GM19238 (cell line): ENCODE measurements around the gene PREX1.

Experiments
- DNase-seq: peaks from one replicate; pipeline ENCODE4 v3.0.0; 2011; ENCODE audit warnings: low spot score; ENCODE audit not compliant: insufficient read length

The PREX1 gene

DNA sequence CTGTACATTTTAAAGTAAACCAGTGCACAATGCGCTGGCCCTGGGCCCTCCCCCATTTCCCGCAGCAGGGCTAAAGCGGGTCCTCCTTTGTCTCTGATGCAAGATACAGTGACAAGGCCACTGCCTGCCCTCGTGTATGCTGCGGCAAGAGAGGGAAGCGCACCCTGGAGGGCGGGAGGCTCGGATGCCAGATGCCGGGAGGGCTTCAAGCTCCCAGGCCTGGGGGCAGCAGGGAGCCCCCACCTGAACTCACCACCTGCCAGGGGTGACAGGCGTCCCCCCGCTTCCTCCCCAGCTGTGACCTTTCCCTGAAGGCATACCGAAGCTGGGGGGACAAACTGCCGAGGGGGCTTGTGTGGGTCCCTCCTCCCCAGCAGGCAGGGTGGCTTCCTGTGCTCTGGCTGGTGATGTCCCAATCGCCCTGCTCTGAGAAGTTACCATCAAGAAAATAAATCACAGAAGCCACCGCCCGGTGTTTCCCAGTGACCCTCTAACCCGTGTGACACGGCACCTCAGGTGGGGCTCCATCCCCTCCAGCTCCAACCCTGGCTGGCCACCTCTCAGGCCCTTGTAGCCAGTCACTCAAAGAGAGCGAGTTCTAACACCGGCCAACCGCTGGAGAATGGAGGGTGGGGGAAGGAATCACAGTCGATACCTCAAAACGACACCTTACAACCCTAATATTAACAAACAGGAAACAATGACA is 203.3 kb downstream of the PREX1 start:
- no peak for DNase-seq

DNA sequence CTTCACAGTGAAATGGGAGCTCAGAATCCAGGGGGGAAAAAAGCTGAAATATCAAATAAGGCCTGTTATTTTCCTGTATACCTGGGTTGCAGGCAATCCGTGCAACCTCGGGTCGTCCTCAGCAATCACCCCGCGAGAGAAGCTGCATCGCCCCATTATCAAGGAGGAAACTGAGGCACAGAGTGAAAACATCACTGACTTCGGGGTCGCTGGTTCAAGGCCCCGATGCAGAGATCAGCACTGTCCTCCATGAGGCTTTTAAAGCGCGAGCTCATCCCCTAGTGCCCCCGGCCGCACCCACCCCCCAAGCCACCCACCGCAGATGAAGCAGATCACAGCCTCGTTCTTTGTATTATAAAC is 203.9 kb downstream of the PREX1 start:
- no peak for DNase-seq

DNA sequence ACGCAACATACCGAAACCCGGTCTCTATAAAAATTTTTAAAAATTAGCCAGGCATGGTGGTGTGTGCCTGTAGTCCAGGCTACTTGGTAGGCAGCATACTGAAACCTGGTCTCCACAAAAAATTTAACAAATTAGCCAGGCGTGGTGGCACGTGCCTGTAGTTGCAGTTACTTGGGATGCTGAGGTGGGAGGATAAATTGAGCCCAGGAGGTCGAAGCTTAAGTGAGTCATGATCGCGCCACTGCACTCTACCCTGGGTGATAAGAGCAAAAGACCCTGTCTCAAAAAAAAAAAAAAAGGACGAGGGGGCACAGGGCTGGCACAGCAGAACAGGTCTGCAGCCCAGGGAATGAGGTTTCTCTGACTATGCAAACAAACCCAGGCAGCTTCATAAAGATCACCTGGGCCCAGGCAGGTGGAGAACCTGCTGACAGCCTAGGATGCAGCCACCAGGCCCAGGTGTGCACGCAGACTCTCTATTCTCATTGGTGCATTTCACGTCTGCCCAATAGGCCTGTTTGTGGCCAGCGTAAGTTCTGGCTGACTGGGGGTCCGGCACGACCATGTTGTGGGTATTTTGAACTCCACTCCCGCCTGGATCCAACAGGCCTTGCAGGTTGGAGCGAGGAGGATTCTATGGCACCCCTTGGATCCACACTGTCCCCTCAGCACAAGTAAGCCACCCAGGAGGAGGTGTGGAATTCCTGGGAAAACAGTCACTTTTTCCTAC is 204.5 kb downstream of the PREX1 start:
- DNase-seq = no peak

DNA sequence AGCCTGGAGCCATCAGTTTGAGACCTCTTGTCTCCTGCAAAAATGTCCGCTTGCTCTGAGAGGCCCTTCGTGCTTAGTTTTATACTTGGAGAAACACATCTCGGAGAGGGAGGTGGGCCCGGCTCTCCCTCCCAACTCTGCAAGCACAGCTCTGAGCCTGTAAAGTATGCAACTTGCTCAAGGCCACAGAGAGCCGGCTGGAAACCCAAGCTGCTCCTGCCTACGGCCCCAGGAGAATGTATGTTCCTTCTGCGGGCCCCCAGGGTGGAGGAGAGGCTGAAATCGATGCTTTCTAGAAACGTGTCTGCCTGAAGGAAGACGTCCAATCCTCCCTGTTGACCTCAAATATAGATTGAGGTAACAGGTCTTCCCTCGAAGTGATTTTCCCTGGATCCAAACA is 205.4 kb downstream of the PREX1 start:
- no peak for DNase-seq

DNA sequence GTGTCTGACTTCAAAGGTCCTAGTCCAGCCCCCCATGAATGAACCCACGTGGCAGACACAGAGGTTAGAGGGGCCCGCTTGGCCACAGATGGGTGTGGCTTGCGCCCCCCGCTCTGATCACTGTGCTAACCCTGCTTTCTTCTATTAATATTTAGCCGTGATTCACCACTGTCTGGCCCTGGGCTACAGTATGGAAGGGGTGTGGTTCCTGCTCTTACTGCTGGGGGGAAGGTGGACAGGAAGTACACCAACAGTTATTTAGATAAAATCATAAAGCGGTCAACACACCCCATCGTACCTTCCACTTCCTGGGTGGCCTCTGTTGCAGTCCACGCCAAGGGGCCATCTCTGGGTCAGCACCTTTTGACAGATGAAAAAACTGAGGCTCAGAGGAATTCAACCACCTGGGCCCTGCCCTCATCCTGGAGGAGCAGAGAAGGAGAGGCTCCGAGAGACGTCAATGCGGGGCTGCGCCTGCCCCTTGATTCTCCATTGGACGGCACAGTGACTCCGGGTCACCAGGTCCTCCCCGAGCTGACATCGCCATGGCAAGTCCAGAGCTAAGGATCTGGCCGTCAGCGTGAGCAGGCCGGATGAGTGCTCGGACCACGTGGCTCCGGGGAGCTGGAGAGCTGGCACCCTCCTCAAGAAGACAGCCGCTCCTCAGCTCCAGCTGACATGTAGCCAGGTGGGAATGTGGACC is 206.3 kb downstream of the PREX1 start:
- DNase-seq = no peak

DNA sequence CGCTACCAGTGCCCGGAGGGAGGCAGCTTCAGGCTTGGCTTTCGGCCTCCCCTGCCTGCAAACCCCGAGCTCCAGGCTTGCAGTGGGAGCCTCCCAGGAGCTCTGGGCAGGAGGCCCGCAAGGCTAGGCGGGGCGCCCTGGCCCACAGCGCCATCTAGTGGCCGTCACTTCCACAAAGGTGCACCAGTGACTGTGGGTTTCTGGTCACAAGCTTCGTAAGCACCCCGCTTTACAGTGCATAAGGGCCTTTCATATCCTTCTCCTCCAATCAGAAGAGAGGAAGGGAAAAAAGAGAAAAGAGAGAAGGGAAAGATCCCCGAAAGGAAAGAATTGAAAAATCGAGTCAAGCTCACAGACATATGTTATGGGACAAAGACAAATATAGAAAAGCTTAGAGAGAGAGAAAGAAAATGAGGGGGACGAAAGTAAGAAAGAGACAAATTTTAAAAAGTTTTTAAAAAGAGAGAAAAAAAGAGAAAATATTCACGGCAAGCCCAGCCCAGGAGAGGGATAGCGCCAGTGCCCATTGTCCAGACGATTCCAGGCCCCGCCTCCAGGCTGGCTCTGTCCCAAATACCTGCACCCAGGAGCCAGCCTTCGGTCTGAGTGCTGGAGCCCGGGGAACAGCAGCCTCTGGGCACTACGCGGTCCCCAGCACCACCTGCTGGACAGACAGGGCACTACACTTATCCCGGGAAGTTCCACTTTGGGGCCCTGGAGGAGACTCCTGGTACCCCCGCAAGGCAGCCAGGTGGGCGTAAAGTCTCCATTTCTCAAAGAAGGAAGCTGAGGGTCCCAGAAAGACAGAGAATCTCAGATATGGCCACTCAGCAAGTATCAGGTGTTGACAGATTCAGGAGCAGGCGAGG is 207.1 kb downstream of the PREX1 start:
- DNase-seq = peak; percentile 80

DNA sequence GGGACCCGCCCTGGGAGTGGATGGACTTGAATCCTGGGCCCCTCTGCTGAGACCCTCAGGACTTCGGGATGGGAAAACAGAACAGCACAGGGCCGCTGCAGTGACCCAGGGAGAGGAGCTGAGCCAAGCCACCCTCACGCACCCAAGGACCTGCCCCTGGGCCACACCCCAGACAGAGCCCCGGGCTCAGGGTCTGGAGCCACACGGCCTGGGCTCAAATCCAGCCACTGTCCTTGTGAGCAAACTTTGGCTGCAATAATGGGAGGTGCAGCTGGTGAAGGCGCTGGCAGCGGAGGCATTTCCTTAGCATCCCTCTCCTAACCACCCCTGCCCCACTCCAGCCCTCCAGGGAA is 207.7 kb downstream of the PREX1 start:
- no peak for DNase-seq

DNA sequence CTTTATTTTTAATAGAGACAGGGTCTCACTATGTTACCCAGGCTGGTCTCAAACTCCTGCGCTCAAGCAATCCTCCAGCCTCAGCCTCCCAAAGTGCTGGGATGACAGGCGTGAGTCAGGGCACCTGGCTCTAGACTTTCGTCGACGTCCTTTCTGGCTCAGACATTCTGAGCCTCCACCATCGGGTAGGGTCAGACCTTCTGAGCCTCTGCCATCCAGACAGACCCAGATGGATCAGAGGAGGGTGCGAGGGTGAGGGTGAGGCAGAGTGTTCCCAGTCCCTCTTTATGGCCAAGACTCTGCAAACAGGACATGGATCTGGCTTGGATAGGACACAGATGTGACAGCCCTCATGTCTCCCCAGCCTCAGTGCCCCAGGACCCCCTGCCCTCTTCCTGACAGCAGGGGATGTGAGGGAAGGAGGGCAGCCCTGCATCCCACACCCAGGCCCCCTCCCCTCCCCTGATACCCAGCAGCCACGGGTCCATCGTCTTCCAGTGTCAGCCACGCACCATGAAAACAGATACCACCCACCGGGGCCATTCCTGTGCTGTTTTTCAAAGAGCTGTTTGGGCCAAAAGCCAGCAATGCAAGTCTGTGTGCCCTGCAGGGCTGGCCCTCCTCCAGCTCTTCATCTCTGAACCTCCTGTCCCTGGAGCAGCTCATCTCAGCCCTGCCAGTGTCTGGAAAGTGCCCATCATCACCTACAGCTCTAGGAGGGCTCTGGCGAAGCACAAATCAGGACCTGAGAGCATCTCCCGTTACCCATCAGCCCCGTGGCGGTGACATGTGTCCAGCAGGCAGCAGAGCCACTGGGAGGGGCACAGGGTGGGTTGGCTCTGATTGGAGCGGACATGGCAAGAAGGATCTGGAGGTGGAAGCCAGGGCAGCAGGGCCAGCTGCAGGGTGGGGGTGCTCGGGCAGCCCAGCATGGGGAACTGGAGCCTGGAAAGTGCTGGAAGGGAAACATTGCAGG is 208.4 kb downstream of the PREX1 start:
- no peak for DNase-seq

DNA sequence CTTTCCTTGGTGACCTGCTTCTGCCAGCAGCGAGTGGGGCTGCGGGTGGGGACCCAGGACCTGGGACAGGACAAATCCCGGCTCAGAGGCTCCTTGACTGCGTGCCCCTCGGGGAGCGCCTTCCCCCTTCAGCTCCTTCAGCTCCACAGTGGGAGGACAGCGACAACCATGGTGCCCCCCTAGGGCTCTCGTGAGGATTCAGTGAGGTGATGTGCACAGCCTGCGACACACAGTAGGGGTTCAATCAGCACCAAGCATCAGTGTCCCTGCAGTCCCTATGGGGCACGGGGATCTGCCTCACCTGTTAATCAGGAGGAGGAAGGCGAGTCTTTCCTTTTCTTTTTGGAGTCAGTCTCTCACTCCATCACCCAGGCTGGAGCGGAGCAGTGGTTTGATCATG is 209.2 kb downstream of the PREX1 start:
- no peak for DNase-seq

DNA sequence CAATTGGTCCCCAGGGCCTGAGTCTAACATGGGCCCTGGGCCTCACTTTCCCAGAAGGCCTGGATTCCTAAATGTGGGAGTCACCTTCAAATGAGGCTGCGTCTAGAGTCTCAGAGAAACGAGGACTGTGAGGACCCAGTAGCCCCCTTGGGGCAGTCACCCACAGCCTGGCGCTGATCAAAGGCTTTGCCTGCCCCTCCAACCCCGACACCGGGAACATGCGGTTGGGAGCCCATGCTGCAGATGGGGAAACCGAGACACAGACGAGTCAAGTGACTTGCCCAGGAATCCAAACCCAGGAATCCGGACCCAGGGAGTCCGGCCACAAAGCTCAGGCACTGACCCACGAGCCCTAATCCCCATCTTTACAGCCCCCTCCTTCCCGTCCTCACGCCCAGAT is 209.7 kb downstream of the PREX1 start:
- DNase-seq = no peak

DNA sequence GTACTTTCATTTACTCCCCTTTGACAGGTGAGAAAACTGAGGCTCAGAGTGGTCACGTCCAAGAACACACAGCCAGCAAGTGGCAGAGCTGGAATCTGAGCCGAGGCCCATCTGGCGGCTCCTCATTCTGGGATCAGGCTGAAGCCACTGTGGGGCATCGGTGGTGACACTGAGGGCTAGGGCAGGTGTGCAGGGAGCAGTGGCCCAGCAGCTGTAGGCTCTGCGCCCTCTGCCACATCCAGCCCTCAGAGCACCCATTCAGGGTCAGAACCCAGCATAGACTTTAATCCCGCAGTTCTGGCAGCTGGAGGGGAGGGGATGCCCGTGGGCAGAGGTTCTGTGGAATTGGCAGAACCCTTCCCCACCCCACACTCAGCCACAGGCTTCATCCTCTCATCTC is 210.3 kb downstream of the PREX1 start:
- DNase-seq = no peak

DNA sequence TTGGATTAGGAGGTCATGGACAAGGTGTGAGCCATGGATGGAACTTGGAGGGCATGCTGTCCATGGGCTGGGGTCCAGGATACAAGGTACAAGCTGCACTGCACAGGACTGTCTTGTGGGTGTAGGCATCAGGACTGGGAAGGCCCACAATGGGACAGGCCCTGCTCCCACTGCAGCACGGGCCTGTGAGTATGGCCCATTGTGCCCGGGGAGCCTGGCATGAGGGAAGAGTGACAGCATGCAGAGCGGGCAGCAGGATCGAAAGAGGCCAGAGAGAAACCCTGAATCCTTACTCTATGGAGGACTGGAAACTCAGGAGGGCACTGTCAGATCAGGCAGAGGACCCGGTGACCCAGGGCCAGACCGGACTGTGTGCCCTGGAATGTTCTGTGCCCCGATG is 211.3 kb downstream of the PREX1 start:
- no peak for DNase-seq

DNA sequence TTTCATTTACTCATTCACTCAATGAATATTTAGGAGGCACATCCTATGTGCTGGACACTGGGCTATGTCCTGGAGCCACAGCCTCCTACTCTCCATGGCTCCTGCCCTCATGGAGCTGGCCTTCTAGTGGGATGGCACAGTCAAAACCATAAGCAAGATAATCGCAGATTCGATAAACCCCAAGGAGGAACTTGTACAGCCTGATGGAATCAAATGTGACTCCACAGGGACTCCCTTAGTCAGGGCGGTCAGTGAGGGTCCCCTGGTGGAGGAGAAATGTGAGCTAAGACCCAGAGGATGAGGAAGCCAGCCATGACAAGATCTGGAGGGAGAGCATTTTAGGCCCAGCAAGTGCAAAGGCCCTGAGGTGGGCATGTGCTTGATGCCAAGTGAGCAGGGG is 211.9 kb downstream of the PREX1 start:
- DNase-seq = no peak

DNA sequence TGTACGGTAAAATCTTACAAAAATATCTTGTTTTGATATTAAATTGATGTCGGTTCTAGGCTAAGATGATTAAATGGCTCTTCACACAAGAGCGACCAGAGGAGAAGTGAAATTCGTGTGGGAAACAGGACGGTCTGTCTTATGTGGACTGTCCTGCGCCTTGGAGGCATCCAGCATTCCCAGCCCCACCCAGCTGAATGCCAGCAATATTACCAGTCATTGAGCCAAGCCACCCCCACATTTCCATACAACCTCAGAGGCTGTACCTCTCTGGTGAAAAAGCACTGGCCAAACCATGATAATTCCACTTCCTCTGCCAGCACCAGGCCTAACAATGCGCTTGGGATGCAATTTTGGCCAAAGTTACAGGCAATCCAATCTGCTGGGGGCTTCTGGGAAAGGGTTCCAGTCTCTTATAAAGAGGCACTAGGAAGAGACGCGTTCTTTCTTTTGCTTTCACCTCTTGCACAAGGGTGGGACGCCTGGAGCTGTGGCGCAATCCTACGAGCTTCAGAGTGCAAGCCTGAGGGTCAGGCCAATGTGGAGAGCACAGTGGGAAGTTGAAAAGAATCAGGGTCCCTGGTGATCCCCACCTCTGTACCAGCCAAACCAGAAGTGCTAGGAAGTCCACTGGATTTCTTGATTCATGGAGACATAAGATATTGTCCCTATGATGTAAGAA is 213.1 kb downstream of the PREX1 start:
- DNase-seq = no peak

DNA sequence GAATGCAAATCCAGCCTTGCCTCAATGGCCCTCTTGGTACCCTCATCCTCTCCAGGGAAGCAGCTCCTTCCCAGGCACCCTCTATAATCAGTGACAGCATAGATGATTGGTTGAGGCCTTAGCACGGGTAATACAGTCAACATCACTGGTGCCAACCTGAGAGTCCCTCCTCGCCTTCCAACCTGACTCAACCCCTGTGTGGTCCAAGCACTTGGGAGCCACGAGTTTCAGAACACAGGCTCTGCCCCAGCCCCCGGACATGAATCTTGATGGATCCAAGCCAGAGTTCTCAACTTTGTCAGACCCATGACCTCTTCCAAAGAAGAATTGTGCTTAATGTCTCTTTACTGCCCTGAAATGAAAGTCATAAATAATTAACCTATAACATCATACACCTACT is 213.9 kb downstream of the PREX1 start:
- no peak for DNase-seq

DNA sequence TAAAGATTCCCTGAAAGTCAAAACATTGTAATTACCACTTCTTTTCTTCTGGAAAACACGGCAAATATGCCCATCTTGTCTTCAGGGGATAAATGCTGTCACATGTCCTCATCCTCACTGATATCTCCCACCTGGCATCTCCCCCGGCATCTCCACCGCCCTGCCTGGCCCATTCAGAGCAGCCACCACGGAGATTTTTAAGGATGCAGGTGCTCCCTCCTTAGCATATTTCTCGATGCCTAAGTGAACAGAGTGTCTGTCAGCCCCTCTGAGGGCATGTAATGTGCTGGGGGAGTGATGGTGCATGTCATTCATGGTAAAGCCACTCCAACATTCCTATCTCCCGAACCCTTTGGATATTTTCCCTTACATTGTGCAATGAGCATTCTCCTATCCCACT is 215.5 kb downstream of the PREX1 start:
- no peak for DNase-seq

DNA sequence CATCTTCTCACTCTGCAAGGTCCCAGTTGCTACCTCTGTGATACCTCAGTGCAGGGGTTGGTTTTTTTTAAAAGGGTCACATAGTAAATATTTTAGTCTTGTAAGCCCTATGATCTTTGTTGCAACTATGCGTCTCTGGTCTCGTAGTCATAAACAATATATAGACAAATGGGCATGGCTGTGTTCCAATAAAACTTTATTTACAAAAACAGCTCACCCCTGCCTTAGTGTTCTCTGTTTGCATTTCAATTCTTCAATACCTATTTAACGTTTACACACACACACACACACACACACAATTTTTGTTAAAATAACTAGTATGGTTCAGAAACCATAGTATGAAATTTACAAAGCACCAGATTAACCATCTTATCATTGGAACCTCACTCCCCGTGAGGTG is 216.8 kb downstream of the PREX1 start:
- no peak for DNase-seq

DNA sequence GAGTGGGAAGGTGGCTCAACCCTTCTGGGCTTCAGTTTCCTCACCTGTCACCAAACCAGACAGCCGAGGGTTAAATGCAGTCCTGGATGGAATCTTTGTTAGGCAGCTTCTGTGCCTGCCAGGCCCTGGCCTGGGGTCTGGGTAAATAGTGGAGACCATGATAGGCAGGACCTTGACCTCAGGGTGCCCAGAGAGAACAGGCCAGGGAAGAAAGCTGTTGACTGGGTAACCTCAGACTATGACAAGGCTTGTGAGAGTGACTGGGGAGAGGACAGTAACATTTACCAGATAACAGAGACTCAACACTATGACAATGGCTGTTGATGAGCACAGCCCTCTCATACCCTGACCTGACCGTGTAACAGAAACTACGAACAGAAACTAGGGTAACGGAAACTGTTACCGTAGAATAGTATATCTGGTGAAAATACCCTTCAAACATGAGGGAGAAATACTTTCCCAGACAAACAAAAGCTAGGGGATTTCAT is 218.3 kb downstream of the PREX1 start:
- DNase-seq = peak; percentile 41

DNA sequence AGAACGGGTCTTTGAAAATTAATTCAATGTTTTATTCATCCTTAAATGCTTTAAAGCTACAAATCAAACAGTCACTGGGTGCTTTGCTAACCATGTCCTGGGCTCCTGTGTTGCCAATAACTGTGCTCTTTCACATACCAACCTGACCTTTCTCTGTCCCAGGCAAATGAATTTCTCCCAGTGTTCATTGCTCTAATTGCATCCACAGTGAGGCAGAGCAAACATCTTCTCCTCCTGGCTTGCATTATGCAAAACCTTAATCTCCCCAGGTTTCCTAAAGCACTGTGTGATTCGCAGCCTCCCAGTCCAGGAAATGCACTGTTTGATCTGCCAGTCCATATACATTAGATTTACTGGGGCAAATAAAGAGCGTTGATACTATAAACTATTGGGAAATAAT is 219.0 kb downstream of the PREX1 start:
- DNase-seq = no peak

DNA sequence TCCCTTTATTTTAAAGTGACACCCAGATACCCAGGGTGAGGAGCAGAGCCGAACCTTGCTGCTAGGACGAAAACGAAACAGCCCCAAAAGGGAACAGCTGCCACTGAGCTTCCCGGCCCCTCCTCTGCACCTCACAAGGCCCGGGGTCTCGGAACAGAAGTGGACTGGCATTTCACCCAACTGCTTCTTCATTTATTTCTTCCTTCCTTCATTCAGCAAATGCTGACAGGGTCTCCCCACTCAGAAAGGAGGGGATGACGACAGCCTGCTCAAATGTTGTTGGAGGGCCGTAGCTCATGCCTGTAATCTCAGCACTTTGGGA is 220.3 kb downstream of the PREX1 start:
- no peak for DNase-seq
